Amygdala (tissue), 56 donors: ENCODE data around the gene FBXW4.
A peak's percentile ranks its signal among the peaks of the same experiment; 100 is the strongest.
"Not testable (repeated sequence)": the region's sequence is repeated elsewhere in the genome, so short reads cannot be mapped to it uniquely, and the experiment has no call there.

ENCODE experiments used
- DNase-seq, 56 donors: peaks; one replicate each; lab custom pipeline; 2025; lab: John Stamatoyannopoulos, UW

Gene FBXW4

DNA sequence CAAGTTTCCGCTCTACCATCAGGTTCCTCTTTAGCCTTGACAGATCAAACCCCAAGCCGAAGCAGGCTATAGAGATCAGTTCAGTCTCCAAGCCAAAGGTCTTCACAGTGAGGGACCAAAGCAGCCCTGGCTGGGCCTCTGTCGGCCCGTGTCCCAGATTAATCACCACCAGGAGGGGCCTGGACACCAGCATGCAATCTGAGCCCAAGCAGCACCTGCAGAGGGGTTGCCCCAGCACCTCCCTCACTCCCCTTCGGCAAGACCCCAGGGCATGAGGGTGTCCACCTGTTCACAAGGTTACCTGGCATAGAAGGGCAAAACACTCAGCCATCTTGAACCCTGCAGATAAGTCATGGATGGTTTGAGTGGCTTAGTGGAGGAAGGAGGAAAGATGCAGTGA, 36.0 kb downstream of the FBXW4 start:
- DNase-seq = no peak

DNA sequence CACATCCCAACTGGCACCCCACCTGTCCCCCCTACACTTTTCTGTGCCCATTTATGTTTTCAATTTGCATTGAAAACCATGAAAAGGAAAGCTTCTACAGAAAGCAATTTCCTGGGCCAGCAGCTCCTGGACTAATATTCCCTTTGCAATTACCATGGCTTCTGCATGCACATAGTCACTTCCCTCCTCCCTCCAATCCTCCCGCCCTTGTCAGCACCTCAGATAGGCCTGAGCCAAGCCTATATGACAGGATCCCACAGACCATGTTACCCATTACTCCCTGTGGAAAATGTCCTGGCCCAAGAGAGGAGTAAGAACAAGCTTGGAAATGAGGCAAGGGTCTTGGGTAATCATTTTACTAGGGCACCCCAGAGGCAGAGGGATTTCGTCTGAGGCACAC, 38.1 kb downstream of the FBXW4 start:
- DNase-seq = no peak

DNA sequence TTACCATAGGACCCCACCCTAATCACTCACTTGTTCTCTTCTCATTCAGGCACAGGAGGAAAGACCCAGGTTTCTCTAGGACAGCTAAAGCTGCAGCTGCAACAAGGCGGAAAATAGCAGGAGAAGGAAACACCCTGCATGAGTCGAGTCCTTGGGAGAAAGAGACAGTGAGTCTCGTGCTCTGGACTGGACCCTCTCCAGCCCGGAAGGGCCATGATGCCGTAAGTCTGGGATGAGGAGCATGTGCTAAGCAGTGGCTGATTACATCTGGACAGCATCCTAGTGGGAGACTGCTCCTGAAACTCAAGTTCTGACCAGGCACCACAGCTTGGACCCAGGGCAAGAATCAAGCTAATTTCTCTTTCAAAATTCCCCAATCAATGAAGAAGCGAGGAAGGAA, 39.4 kb downstream of the FBXW4 start:
- no peak for DNase-seq

GRCh38 chr10:101653536-101653935, 41.4 kb downstream of the FBXW4 start:
- no peak for DNase-seq

DNA sequence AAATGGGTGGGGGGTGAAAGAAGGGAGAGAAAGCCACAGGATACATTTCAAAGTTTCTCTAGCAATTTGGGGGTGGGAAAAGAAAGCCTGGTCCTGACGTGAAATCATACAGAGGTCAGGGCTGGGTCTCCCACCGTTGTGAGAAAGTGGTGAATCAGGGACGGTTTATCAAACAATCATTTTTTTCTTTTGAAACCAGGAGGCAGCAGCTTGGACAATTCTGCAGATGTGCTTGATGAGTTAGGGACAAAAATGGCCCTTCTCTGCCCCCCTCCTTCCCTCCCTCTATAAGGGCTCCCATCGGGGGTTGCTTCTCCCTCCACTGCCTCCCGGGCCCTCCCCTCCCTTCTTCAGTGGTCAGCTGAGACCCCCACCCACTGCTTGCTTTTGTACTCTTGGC, 43.6 kb downstream of the FBXW4 start:
- DNase-seq = no peak

DNA sequence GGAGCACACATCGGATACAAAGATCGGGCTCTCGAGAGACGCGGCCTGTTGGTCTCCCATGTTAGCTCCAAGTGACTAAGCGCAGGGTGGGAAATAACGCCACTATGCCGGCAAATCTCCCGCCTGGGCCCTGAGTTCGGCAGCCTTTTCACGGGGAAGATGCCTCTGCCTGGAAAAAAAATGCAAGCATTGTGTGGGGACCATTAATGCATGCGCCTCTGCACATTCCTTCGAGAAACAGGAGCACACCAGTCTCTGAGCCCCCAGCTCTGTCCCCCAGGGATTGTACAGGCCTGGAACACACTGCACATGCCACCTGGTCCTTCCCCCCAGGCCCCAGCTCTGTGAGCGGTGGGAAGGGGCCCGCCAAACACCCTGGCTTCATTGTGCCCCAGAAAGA, 44.1 kb downstream of the FBXW4 start:
- DNase-seq = no peak

GRCh38 chr10:101649525-101650085, 45.4 kb downstream of the FBXW4 start:
- DNase-seq = peak in 18 of 56 donors; percentile 2 to 48 (median 12)

DNA sequence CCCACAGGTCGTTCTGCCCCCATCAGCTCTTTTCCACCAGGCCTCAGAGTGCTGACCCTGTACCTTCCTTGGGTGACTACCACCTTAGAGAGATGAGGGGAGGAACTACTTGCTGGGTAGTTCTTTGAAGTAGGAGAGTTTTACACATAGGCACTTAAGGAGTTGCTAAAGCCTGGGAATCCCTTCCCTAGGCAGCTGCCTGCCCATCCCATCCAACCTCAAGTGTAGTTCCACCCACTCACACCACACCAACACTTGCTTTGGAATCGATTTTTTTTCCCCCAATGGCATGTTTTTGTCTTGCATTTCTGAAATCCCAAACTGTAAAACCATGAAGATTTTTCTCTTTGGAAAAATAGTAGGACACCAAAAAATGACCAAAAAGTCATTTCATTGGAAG, 47.7 kb downstream of the FBXW4 start:
- no peak for DNase-seq

- DNase-seq = peak in 49 of 56 donors; percentile 3 to 85 (median 51)
Measured at GRCh38 chr10:101646364-101646763, 48.6 kb downstream of the FBXW4 start.

GRCh38 chr10:101645659-101646058, 49.3 kb downstream of the FBXW4 start:
- no peak for DNase-seq

GRCh38 chr10:101644002-101644401, 51.0 kb downstream of the FBXW4 start:
- DNase-seq = peak in 32 of 56 donors; percentile 2 to 54 (median 24)

- DNase-seq = no peak
Measured at GRCh38 chr10:101643546-101643945, 51.4 kb downstream of the FBXW4 start.

GRCh38 chr10:101639141-101639900, 55.6 kb downstream of the FBXW4 start:
- no peak for DNase-seq

DNA sequence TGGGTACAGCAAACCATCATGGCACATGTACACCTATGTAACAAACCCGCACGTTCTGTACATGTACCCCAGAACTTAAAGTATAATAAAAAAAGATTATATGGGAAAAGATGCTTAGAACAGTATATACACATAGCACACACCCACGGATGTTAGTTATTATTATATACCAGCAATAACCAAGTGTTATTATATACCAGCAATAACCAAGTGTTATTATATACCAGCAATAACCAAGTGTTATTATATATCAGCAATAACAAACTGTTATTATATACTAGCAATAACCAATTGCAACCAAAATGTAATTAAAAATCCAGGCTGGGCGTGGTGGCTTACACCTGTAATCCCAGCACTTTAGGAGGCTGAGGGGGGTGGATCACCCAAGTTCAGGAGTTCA, 61.5 kb downstream of the FBXW4 start:
- not testable (repeated sequence) for DNase-seq

- no peak for DNase-seq
Measured at GRCh38 chr10:101631821-101632475, 63.0 kb downstream of the FBXW4 start.

GRCh38 chr10:101630633-101630920, 64.4 kb downstream of the FBXW4 start:
- DNase-seq = no peak

- peak in 46 of 56 donors; percentile 5 to 84 (median 42) for DNase-seq
Measured at GRCh38 chr10:101629837-101630632, 64.9 kb downstream of the FBXW4 start.

DNA sequence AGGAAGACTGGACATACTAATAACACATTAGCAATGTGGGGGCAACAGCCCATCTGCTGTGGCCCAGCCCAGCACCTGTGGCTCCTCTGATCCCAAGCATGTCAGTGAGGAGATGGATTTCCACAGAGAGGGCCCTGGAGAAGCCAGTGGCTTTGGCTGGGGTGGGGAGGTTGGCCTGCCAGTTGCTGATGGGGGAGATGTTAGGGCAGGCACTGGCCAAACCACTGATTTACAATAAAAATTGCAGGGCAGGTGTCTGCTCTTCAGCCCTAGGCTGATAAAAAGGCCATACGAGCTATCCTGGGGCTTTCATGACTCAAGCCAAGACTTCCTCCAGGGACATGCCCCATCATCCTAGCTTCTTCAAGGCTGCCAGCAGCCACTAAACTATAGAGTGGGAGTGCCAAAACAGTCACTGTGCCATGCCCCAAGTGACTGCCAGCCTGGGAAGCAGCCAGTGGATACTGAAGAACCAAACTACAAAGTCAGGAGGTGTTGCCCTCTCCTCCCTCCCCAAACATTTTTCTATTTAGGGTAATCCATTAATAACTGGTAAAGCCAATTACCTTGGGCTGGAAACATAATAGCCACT, 69.1 kb downstream of the FBXW4 start:
- no peak for DNase-seq

GRCh38 chr10:101624526-101625102, 70.4 kb downstream of the FBXW4 start:
- DNase-seq = no peak

DNA sequence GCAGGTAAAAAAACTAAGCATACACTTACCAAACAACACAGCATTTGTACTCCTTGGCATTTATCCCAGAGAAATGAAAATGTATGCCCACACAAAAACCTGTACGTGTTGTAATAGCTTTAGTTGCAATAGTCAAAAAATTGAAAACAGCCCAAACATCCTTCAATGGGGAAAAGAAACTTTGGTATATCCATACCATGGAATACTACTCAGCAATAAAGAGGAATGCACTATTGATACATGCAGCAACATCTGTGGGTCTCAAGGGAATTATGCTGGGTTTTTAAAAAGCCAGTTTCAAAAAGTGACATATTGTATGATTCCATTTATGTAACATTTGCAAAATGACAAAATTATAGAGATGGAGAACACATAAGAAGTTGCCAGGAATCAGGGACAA, 71.4 kb downstream of the FBXW4 start:
- no peak for DNase-seq
